K562 (cell line): ENCODE results near the gene HMGB1. TPM values are rescaled to one million over a fixed set of nuclear protein-coding genes. Genes with fewer than 3 reads are reported as not detected.

Experiments
- ATAC-seq: fragments of 200-7000 bp; cut with Tn5 transposase; 3 replicates; pipeline ENCODE4 v1.9.1; 2020; ENCODE audit warnings: moderate library complexity
- BruUV-seq: library from RNA; stranded (reverse); fragments of 400-500 nt; replicated peaks from 2 replicates; lab custom pipeline; 2021; lab: Mats Ljungman, UMichigan
- CTCF ChIA-PET: fragments of 300-600 bp; formaldehyde crosslinking; extraction: SDS; loops from one replicate; lab custom pipeline; 2021; ENCODE audit warnings: low intra/inter-chr PET ratio; lab: Yijun Ruan, JAX
- POLR2A ChIA-PET: fragments of 300-600, 350-650 bp; sonication (Branson Sonifier 250); formaldehyde crosslinking; extraction: SDS; loops from one replicate; lab custom pipeline; 2021; ENCODE audit warnings: antibody characterized with exemption, inconsistent platforms; lab: Yijun Ruan, JAX
- DNase-seq, 4 experiments: peaks; one replicate each; pipeline versions ENCODE4 v3.0.0 to v3.0.0-alpha.2; 2011 to 2018; ENCODE audit warnings: low spot score in 3 of 4, mixed read lengths in 3 of 4; ENCODE audit errors: extremely low read depth in 1 of 4
- FAIRE-seq: peaks from 2 replicates; lab custom pipeline; 2011; peaks lifted over from hg19 to GRCh38; lab: Jason Lieb, UNC
- H2AFZ ChIP-seq: 2 replicates; pipeline ENCODE4 v1.6.0; 2011; ENCODE audit warnings: low read depth, low read length, control low read depth, inconsistent platforms
- H3K27ac ChIP-seq: fragments of 200-600 bp; 3 replicates; pipeline ENCODE4 v1.8.0; 2011; ENCODE audit warnings: low read depth, mild to moderate bottlenecking, control low read depth, inconsistent platforms, low read length, moderate library complexity, mixed read lengths; ENCODE audit errors: extremely low read depth
- H3K27me3 ChIP-seq, 2 experiments: fragments of 300-600 bp in 1 of 2; 2 replicates in 1 of 2; 3 replicates in 1 of 2; pipeline versions ENCODE4 v1.6.0 to v1.8.0; 2011; ENCODE audit warnings: inconsistent platforms in 2 of 2, low read length in 2 of 2, mild to moderate bottlenecking in 1 of 2, mixed read lengths in 1 of 2, moderate library complexity in 1 of 2; ENCODE audit not compliant: control insufficient read depth in 2 of 2, insufficient read depth in 2 of 2
- H3K36me3 ChIP-seq: fragments of 300-600 bp; 3 replicates; pipeline ENCODE4 v1.8.0; 2011; ENCODE audit warnings: mild to moderate bottlenecking, low read length, inconsistent platforms; ENCODE audit not compliant: control insufficient read depth, insufficient read depth
- H3K4me1 ChIP-seq, 2 experiments: fragments of 200-600 bp in 1 of 2; replicated peaks in 1 of 2; 2 replicates in 1 of 2; 3 replicates in 1 of 2; pipeline versions ENCODE4 v1.5.1 to v1.8.0; 2011; ENCODE audit warnings: inconsistent platforms in 2 of 2, low read length in 2 of 2, mild to moderate bottlenecking in 1 of 2, mixed read lengths in 1 of 2, moderate library complexity in 1 of 2; ENCODE audit not compliant: control insufficient read depth in 2 of 2, insufficient read depth in 2 of 2
- H3K4me2 ChIP-seq: 2 replicates; pipeline ENCODE4 v1.6.1; 2011; ENCODE audit warnings: low read length, control low read depth, inconsistent platforms, mixed read lengths; ENCODE audit not compliant: insufficient read depth
- H3K4me3 ChIP-seq: fragments of 200-600 bp; sonication (generic), shearing (Covaris generic); 2 replicates; pipeline ENCODE4 v1.5.1; 2016; ENCODE audit warnings: control low read depth, inconsistent platforms
- H3K79me2 ChIP-seq: fragments of 200-600 bp; 3 replicates; pipeline ENCODE4 v1.8.0; 2011; ENCODE audit warnings: low read length, inconsistent platforms; ENCODE audit not compliant: control insufficient read depth, insufficient read depth
- H3K9ac ChIP-seq, 2 experiments: 2 replicates each; pipeline versions ENCODE4 v1.6.0 to v1.6.1; 2011; ENCODE audit warnings: low read depth in 2 of 2, low read length in 2 of 2, control low read depth in 1 of 2, inconsistent platforms in 1 of 2, mild to moderate bottlenecking in 1 of 2, mixed read lengths in 1 of 2; ENCODE audit not compliant: insufficient read depth in 1 of 2
- H3K9me1 ChIP-seq: one replicate; pipeline ENCODE4 v1.6.0; 2011; ENCODE audit warnings: inconsistent platforms, mild to moderate bottlenecking, low read length, moderate library complexity; ENCODE audit not compliant: control insufficient read depth, insufficient read depth
- H3K9me3 ChIP-seq: replicated peaks from 2 replicates; pipeline ENCODE4 v1.5.1; 2011; ENCODE audit warnings: low read depth, low read length, inconsistent platforms; ENCODE audit not compliant: control insufficient read depth, insufficient read depth
- H4K20me1 ChIP-seq: replicated peaks from 2 replicates; pipeline ENCODE4 v1.6.1; 2011; ENCODE audit warnings: low read length, inconsistent platforms, mixed read lengths; ENCODE audit not compliant: control insufficient read depth, insufficient read depth
- L3MBTL2 ChIP-seq: fragments of 450-650 bp; IDR thresholded peaks from 2 replicates; pipeline ENCODE4 v1.6.1; 2016; ENCODE audit warnings: mild to moderate bottlenecking, moderate library complexity
- MGA ChIP-seq: fragments of 450-650 bp; IDR thresholded peaks from 2 replicates; pipeline ENCODE4 v1.6.1; 2016; ENCODE audit warnings: mild to moderate bottlenecking, moderate library complexity
- ZNF184 ChIP-seq: sonication (generic); formaldehyde crosslinking; IDR thresholded peaks from 2 replicates; pipeline ENCODE4 v1.5.0; 2020; ENCODE audit warnings: missing genetic modification reagents
- WGBS: fragments of 100-300 bp; shearing (Covaris generic); methylation state at CpG from one replicate; pipeline ENCODE4 v1.1.6; 2016; ENCODE audit warnings: low coverage, mixed read lengths; ENCODE audit not compliant: insufficient coverage; ENCODE audit errors: missing lambda C conversion rate; 5-methylcytosine and 5-hydroxymethylcytosine counted together
- in situ Hi-C: fragments of 300-500 bp; cut with MboI; formaldehyde crosslinking; loops from 4 replicates; pipeline ENCODE4 v1.15.0; 2018; ENCODE audit warnings: inconsistent platforms, mixed read lengths
- intact Hi-C: fragments of 100-400 bp; cut with micrococcal nuclease; formaldehyde crosslinking; loops from 2 replicates; pipeline ENCODE4 v1.14.2; 2022
- polyA plus RNA-seq, 8 experiments: library from polyadenylated mRNA; depleted of rRNA in 4 of 8; stranded (reverse) in 5 of 8; unstranded in 3 of 8; fragments of >200 nt; fragmentation: Nextera tagmentation in 2 of 8; fragmentation: Illumina TruSeq in 1 of 8; extraction: Ambion mirVana in 2 of 8; extraction: Trizol in 1 of 8; gene quantifications; 2 replicates each; pipeline versions ENCODE4 v1.2.1 to v1.2.3, GENCODE V29; 2011 to 2014; ENCODE audit warnings: inconsistent platforms in 1 of 8, missing spikeins in 1 of 8
- total RNA-seq, 7 experiments: library from RNA; depleted of rRNA in 6 of 7; stranded (reverse); fragments of >200 nt in 6 of 7; fragmentation: Illumina TruSeq in 2 of 7; extraction: Trizol in 2 of 7; gene quantifications; 2 replicates each; pipeline versions ENCODE4 v1.2.1 to v1.2.3, GENCODE V29; 2011 to 2021; ENCODE audit warnings: low replicate concordance in 1 of 7

The HMGB1 gene
- total and polyA plus RNA-seq, 9 of the 15 experiments (the other 6 are each of a cell fraction or from before 2014, with no cell fraction given), result 442 to 1,896 (median 933) TPM

GRCh38 chr13:30421093-30422053, 44.4 kb downstream of the HMGB1 start:
- no peaks in the 10 kb centered on the region for H3K9me3 ChIP-seq
- H3K4me3 ChIP-seq, result peak overlapping the region; percentile 46
- CTCF ChIA-PET, result no interaction called here
- H4K20me1 ChIP-seq, result no peaks in the 10 kb centered on the region
- H3K27ac ChIP-seq, result 0 out of 3 replicates have a peak overlapping the region, but pooled peaks have one; percentile 22
- DNase-seq (peak; percentile 54 to 68 (median 63)), FAIRE-seq (no peak), ATAC-seq (peak; percentile 66)
- no peaks in the 10 kb centered on the region for H3K9me1 ChIP-seq
- H3K9ac ChIP-seq, result peak overlapping the region; percentile 20 to 81; a peak in 2 of 4 replicates
- H3K4me1 ChIP-seq, result peaks cover 4 to 7% of the 10 kb centered on the region in 2 experiments; a peak in 4 of 5 replicates
- H2AFZ ChIP-seq, result peak overlapping the region; percentile 88
- 10% methylated on average over 17 of the region's 53 CpGs for WGBS
- H3K79me2 ChIP-seq, result no peaks in the 10 kb centered on the region
- no peaks in the 10 kb centered on the region for H3K27me3 ChIP-seq
- POLR2A ChIA-PET, result no interaction called here
- in situ Hi-C loops (no loop called here), intact Hi-C loops (no loop called here)
- H3K36me3 ChIP-seq, result no peaks in the 10 kb centered on the region
- H3K4me2 ChIP-seq, result peak overlapping the region; percentile 76
- no TSS peak for BruUV-seq
- no peak for TF ChIP-seq ZNF184 (CRISPR knock-in tag)
- TF ChIP-seq MGA, result peak; percentile 47
- peak; percentile 59; the same call in 1 of the 2 replicates for TF ChIP-seq L3MBTL2
